GM12892 (cell line): ENCODE results near the gene TNP1.

Experiments used
- POLR2A ChIP-seq: IDR thresholded peaks from 2 replicates; pipeline ENCODE4 v1.6.1; 2011; ENCODE audit warnings: low read depth, low read length, control low read depth
- POLR2AphosphoS5 ChIP-seq: IDR thresholded peaks from 2 replicates; pipeline ENCODE4 v1.6.1; 2011; ENCODE audit warnings: low read depth, low read length, control low read depth

DNA sequence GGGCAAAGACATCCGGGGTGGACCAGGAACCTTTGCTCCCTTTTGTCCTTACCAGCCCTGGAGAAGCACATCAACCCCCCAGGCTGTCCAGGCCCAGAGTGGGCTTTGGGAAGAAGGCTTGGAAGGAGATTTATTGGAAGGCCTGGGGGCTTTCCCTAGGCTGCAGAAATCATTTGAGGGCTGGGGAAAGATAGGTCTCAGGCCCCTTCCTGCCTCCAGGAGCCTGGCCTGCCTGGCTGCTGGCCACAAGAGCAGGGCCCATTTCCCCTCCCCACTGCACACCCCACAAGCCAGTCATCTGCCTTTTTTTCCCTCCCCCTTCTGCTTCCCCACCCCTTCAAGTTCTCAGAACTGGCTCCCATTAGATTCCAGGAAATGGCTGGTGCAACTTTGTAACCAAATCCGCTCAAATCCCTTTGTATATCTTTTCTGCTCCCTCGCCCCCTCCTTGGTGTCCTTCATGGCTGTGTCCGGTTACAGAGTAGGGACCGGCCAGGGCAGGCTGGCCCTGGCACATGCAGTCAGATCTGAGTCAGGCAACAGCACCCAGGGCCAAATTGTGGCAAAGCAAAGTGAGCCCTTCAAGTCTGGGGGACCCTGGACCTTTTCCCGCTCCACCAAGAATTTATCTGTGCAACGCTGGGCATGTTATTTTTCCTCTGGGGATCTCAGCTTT lies 20.8 kb upstream of the TNP1 start:
- TF ChIP-seq POLR2A (no peak), POLR2AphosphoS5 (no peak)
